ENCODE results near the gene TRERF1.
"Not testable (repeated sequence)": the region's sequence is repeated elsewhere in the genome, so short reads cannot be mapped to it uniquely, and the experiment has no call there.

Gene TRERF1

DNA sequence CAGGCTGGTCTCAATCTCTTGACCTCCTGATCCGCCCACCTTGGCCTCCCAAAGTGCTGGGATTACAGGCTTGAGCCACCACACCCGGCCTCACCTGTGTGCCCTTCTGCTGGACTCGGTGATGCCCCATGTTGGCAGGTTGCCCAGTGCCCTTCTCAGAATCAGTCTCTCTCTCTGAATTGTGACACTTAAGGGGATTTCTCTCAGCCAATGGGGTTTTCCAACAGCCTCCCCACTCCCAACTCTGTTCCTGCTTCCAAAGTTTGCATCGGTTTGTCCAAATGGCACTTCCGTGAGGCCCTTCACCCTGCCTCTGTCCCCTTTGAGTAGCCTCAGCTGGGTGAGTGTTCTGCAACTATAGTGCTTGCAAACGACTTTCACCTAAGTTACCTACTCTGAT, 230.9 kb downstream of the TRERF1 start:
- DNase-seq (ENCODE audit: low read depth): no peak

DNA sequence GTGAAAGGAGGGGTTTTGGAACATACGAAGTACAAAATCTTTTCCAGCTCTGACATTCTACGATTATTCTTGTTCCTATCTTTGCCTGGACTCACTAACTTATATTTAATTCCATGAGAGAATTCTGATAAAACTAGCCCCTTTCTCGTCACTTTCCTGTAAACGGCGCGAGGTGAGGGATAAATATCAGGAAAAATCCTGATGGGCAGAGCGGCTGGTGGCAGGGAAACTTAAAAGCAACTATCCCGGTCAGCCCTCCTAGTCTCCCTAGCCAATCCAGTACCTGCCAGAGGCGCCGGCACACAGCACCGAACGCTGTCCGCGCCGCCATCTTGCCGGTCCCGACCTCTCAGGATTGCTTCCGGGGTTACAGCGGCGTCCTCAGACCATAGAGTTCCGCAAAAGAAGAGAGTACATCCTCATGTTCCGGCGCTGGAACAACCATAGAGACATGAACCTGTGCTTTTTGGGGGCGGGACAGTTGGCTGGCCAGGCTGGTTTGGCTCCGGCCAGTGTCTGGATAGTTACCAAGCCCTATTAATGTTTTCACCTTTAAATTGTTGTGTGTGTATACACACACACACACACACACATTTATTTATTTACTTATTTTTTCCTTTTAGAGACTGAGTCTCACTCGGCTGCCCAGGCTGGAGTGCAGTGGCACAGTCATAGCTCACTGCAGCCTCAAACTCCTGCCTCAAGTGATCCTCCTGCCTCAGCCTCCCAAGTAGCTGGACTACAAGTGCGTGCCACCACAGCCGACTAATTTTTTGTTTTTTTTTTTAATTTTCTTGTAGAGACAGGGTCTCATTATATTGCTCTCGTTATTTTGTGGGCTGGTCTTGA, 234.0 kb downstream of the TRERF1 start, which contains the start of gene MRPS10:
TSS of gene MRPS10 (minus strand) at position 343 of the 849 bp plus-strand sequence. CDS start at position 331, 12 bp downstream.
- peak; percentile 85 for DNase-seq (ENCODE audit: low read depth)

- no peak for DNase-seq (ENCODE audit: low read depth)
Observed at GRCh38 chr6:42217157-42217518, 234.6 kb downstream of the TRERF1 start.

DNA sequence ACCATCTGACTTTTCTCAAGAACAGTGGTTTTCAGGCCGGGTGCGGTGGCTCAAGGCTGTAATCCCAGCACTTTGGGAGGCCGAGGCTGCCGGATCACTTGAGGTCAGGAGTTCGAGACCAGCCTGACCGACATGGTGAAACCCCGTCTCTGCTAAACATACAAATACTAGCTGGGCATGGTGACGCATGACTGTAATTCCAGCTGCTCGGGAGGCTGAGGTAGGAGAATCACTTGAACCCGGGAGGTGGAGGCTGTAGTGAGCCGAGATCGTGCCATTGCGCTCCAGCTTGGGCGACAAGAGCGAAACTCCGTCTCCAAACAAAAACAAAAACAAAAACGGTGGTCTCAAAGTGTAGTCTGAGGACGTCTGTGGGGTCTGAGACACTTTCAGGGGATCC, 235.2 kb downstream of the TRERF1 start:
- not testable (repeated sequence) for DNase-seq (ENCODE audit: low read depth)

- DNase-seq (ENCODE audit: low read depth): no peak
Observed at GRCh38 chr6:42212442-42212841, 239.3 kb downstream of the TRERF1 start.

- DNase-seq (ENCODE audit: low read depth): no peak
Observed at GRCh38 chr6:42211726-42212125, 240.0 kb downstream of the TRERF1 start.

DNA sequence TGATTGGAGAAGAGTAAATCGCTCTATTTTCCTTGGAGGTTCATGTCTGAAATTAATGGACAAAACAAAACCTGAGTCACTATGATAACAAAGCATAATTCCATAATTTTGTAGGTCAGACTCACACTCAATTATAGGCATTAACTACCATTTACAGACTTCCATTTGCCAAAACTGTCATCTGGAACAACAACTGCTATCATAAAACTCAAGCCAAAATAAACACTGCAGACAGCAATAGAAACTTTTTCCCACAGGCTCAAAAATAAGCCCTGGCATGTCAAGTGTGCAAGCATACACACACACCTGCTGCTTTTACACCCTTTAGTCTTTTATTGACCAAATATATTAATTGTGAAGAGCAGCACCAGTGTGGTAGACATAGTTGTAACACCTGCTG, 241.2 kb downstream of the TRERF1 start:
- no peak for DNase-seq (ENCODE audit: low read depth)

GRCh38 chr6:42207559-42207958, 244.2 kb downstream of the TRERF1 start:
- not testable (repeated sequence) for DNase-seq (ENCODE audit: low read depth)

- DNase-seq (ENCODE audit: low read depth): no peak
Observed at GRCh38 chr6:42204768-42205282, 246.9 kb downstream of the TRERF1 start.

- no peak for DNase-seq (ENCODE audit: low read depth)
Observed at GRCh38 chr6:42203183-42203582, 248.5 kb downstream of the TRERF1 start.

DNA sequence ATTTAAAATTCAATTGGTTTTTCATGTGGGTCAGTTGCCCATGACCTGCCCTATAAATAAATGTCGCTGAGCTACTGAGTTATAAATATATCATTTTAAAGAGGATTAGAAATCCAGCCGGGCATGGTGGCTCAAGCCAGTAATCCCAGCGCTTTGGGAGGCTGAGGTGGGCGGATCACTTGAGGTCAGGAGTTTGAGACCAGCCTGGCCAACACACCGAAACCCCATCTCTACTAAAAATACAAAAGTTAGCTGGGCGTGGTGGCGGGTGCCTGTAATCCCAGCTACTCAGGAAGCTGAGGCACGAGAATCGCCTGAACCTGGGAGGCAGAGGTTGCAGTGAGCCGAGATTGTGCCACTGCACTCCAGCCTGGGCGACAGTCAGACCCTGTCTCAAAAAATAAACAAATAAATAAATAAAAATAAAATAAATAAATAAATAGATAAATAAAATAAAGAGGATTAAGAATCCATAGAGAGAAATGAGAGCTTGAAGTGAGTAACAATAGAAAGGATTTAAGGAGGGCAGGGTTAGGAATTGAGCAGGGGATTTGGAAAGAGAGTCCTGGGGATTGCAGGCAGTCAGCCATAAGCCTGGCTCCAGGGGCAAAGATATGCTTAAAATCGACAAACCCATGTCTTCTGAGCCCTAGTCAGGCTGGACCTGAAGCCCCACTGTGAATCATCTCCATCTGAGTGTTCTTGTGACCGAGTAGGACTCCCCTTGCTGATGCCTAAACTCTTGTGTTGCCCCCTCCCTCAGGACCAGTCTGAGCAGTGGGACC, 249.4 kb downstream of the TRERF1 start:
- DNase-seq (ENCODE audit: low read depth): not testable (repeated sequence)

GRCh38 chr6:42201382-42201781, 250.3 kb downstream of the TRERF1 start:
- DNase-seq (ENCODE audit: low read depth): no peak

DNA sequence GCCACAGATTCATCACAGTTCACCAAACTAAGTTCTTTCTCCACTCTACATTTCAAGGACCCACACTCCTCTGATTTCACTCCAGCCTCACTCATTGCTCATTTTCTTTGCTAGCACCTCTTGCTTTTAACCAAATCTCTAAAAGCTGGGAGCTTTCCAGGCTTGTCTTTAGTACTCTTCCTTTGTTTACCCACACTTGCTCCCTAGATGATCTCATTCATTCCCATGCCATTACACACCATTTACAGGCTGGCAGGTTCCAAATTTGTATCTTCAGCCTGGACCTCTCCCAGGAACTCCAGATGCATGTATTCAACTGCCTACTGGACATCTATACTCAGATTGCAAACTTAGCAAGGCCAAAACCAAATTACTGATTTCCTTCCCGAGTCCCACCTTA, 251.7 kb downstream of the TRERF1 start:
- DNase-seq (ENCODE audit: low read depth): no peak

DNA sequence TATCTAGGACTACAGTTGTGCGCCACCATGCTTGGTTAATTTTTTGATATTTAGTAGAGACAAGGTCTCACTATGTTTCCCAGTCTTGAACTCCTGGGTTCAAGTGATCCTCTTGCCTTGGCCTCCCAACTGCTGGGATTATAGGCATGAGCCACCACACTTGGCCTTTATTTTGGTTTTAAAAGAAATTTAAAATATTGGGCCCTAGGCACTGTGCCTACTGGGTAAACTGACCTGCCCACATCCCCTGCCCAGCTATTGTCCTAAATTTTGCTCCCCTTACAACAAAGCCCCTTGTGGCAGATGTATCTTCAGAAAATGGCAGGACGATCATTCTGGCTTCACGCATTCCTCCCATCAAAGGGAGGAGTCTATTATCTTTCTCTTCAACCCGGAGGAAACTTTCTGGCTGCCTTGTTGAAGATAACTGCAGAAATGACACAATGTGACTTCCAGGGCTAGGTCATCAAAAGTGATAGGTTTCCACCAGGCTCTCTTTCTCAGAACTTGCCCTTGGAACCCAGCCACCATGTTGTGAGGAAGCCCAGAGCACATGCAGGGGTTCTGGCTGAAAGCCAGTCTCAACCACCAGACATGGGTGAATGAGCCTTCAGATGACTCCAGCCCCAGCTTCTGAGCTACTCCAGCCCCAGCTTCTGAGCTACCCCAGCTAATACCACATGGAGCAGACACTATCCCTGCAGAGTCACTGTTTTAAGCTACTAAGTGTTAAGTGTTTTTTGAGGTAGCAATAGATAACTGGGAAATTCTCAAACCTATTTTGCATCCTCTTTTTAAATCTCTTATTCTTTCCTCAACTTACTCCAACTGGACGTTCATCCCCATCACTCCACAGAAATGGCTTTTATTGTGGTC, 252.4 kb downstream of the TRERF1 start:
- DNase-seq (ENCODE audit: low read depth): no peak

- no peak for DNase-seq (ENCODE audit: low read depth)
Observed at GRCh38 chr6:42197555-42198362, 254.0 kb downstream of the TRERF1 start.

- DNase-seq (ENCODE audit: low read depth): no peak
Observed at GRCh38 chr6:42195415-42195814, 256.3 kb downstream of the TRERF1 start.

GRCh38 chr6:42194056-42194455, 257.7 kb downstream of the TRERF1 start:
- DNase-seq (ENCODE audit: low read depth): no peak

DNA sequence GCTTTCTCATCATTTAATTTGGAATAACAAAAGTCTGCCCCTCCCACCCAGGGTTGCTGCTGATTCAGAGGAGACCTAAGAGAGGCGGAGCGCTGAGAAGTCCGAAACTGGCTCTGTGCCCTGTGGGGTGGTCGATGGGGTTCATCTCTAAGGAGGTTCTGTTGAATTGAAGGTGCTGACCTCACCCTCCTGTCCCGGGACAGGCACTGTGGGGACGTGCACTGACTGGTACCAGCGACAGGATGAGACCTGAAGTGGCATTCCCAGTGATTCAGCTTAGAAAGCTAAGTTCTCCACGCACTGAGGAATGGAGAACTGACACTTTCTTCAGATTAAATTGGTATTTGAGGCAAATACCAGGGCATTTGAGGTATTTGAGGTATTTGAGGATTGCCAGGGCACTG, 258.2 kb downstream of the TRERF1 start:
- DNase-seq (ENCODE audit: low read depth): no peak

DNA sequence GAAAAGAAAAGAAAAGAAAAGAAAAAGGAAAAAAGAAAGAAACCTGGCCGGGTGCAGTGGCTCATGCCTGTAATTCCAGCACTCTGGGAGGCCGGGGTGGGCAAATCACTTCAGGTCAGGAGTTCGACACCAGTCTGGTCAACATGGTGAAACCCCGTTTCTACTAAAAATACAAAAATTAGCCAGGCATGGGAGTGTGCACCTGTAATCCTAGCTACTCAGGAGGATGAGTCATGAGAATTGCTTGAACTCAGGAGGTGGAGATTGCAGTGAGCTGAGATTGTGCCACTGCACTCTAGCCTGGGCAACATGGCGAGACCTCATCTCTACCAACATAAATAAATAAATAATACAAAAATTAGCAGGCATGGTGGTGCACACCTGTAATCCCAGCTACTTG, 259.3 kb downstream of the TRERF1 start:
- DNase-seq (ENCODE audit: low read depth): not testable (repeated sequence)

DNA sequence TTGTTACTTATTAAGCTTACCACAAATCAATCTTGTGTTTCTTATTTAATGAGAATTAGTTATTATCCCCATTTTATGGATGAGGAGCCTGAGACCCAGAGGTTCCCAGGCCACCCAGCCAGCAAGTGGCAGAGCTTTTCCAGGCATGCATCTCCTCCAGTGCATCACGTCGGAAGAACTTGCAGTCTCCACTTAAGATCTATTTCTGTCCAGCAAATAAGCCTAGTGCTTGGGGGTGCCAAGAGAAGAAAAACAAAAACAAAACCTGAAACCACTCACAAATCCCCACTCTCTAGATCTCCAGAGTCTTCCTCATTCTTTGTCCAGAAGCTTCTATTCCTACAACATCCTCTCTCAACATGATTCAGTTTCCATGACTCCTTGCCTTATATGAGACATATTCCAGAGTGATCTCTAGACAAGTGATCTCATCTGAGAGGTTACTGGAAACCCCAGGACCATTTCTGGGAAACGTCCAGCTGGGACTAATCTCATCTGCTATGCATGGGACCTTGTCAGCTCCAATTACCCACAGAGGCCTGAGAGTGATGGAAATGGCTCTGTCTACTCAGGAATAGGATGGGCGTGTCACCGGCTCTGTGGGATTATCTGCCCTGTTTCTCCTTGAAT, 261.1 kb downstream of the TRERF1 start:
- no peak for DNase-seq (ENCODE audit: low read depth)

DNA sequence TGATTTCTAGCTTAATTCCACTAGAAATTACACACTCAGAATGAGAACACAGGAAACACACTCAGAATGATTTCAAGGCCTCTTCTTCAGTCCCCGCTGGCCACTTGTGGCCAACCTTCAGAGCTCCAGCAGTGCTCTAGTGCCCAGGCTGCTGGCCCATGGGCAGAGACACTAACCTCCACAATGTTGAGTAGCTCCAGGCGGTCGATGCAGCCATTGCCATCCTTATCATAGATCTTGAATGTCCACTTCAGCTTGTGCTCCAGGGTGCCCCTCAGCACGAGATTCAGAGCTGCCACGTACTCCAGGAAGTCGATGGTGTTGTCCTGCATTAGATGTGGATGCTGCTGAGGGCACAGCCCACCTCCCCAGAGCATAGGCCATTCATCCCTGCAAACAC, 263.3 kb downstream of the TRERF1 start:
- DNase-seq (ENCODE audit: low read depth): no peak
